ENCODE measurements around the gene RBFOX1. TPM values are rescaled to one million over a fixed set of nuclear protein-coding genes. Genes with fewer than 3 reads are reported as not detected.

Gene RBFOX1
- total RNA-seq, 1 donor from 2014 or later, result 70.2 TPM

GRCh38 chr16:7437843-7438242 is 105.2 kb downstream of the RBFOX1 start:
- intact Hi-C loops (cut with DNase I), result no loop called here
- ATAC-seq (ENCODE audit: poor library complexity) (no peak), DNase-seq (no peak)

- ATAC-seq (ENCODE audit: poor library complexity) (no peak), DNase-seq (no peak)
- intact Hi-C loops (cut with DNase I), result no loop called here
These were observed 106.0 kb downstream of the RBFOX1 start for GRCh38 chr16:7438601-7439000.

GRCh38 chr16:7439518-7439917 is 106.9 kb downstream of the RBFOX1 start:
- intact Hi-C loops (cut with DNase I), result no loop called here
- DNase-seq (no peak), ATAC-seq (ENCODE audit: poor library complexity) (no peak)

GRCh38 chr16:7440886-7441400 is 108.3 kb downstream of the RBFOX1 start:
- intact Hi-C loops (cut with DNase I), result no loop called here
- no peak for ATAC-seq (ENCODE audit: poor library complexity)

GRCh38 chr16:7442050-7442449 is 109.4 kb downstream of the RBFOX1 start:
- intact Hi-C loops (cut with DNase I), result no loop called here
- DNase-seq (no peak), ATAC-seq (ENCODE audit: poor library complexity) (no peak)

More at GRCh38 chr16:7440886-7441400, 108.3 kb downstream of the RBFOX1 start:
- DNase-seq, result no peak

GRCh38 chr16:7443142-7443541 is 110.5 kb downstream of the RBFOX1 start:
- no peak for DNase-seq
- intact Hi-C loops (cut with DNase I), result no loop called here
- ATAC-seq (ENCODE audit: poor library complexity), result no peak

- no peak for ATAC-seq (ENCODE audit: poor library complexity)
- no peak for DNase-seq
- intact Hi-C loops (cut with DNase I), result no loop called here
These were observed 111.2 kb downstream of the RBFOX1 start for GRCh38 chr16:7443648-7444365.

GRCh38 chr16:7449306-7449705 is 116.7 kb downstream of the RBFOX1 start:
- intact Hi-C loops (cut with DNase I), result no loop called here
- DNase-seq, result no peak
- ATAC-seq (ENCODE audit: poor library complexity), result no peak

- intact Hi-C loops (cut with DNase I), result no loop called here
- no peak for ATAC-seq (ENCODE audit: poor library complexity)
- no peak for DNase-seq
These were observed 117.2 kb downstream of the RBFOX1 start for GRCh38 chr16:7449808-7450207.

- no peak for DNase-seq
- intact Hi-C loops (cut with DNase I), result no loop called here
- no peak for ATAC-seq (ENCODE audit: poor library complexity)
These were observed 117.8 kb downstream of the RBFOX1 start for GRCh38 chr16:7450440-7450839.

- ATAC-seq (ENCODE audit: poor library complexity) (no peak), DNase-seq (no peak)
- intact Hi-C loops (cut with DNase I), result no loop called here
These were observed 119.4 kb downstream of the RBFOX1 start for GRCh38 chr16:7452090-7452489.

GRCh38 chr16:7456211-7456610 is 123.6 kb downstream of the RBFOX1 start:
- no peak for ATAC-seq (ENCODE audit: poor library complexity)
- intact Hi-C loops (cut with DNase I), result no loop called here

GRCh38 chr16:7458144-7458543 is 125.5 kb downstream of the RBFOX1 start:
- DNase-seq (no peak), ATAC-seq (ENCODE audit: poor library complexity) (no peak)
- intact Hi-C loops (cut with DNase I), result no loop called here

More at GRCh38 chr16:7456211-7456610, 123.6 kb downstream of the RBFOX1 start:
- no peak for DNase-seq

GRCh38 chr16:7470344-7470743 is 137.7 kb downstream of the RBFOX1 start:
- ATAC-seq (ENCODE audit: poor library complexity), result no peak
- DNase-seq, result no peak
- intact Hi-C loops (cut with DNase I), result no loop called here

- intact Hi-C loops (cut with DNase I), result no loop called here
- no peak for ATAC-seq (ENCODE audit: poor library complexity)
- no peak for DNase-seq
These were observed 138.6 kb downstream of the RBFOX1 start for GRCh38 chr16:7471268-7471667.

GRCh38 chr16:7482032-7482431 is 149.4 kb downstream of the RBFOX1 start:
- intact Hi-C loops (cut with DNase I), result no loop called here
- DNase-seq, result no peak
- peak; percentile 51 for ATAC-seq (ENCODE audit: poor library complexity)

GRCh38 chr16:7482596-7483290 is 150.1 kb downstream of the RBFOX1 start:
- intact Hi-C loops (cut with DNase I), result no loop called here
- ATAC-seq (ENCODE audit: poor library complexity) (no peak), DNase-seq (no peak)

GRCh38 chr16:7487574-7488323 is 155.1 kb downstream of the RBFOX1 start:
- intact Hi-C loops (cut with DNase I), result no loop called here
- peak; percentile 46 for ATAC-seq (ENCODE audit: poor library complexity)
- DNase-seq, result no peak

GRCh38 chr16:7492122-7492521 is 159.5 kb downstream of the RBFOX1 start:
- ATAC-seq (ENCODE audit: poor library complexity) (no peak), DNase-seq (no peak)
- intact Hi-C loops (cut with DNase I), result no loop called here
